GM19238 (cell line): Measurements from ENCODE around the gene MACROH2A1.

ENCODE experiments used
- DNase-seq: peaks from one replicate; pipeline ENCODE4 v3.0.0; 2011; ENCODE audit warnings: low spot score; ENCODE audit not compliant: insufficient read length

Gene MACROH2A1

GRCh38 chr5:135398160-135398854 is 724 bp downstream of the MACROH2A1 start:
- DNase-seq: peak; percentile 35

DNA sequence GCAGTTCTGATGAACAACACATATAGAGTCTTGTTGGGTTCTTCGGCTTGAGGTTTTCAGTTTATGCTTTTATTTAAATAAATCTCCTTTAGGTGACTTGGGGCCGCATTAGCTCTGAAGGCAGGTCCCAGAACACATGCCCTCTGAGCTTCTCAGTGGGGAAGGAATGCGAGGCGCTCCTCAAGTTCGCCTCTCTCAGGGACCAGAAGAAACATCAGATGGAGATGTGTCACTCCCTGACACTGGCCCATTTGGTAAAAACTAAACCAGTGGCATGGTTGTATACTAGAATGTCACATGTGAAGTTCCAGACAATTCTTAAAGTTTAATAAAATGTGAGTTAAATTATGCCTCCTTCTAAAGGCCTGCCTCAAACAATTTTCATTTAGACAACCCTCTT is 1.9 kb downstream of the MACROH2A1 start:
- DNase-seq: no peak

- no peak for DNase-seq
These were observed 2.5 kb downstream of the MACROH2A1 start for GRCh38 chr5:135396459-135397055.

- no peak for DNase-seq
These were observed 3.2 kb downstream of the MACROH2A1 start for GRCh38 chr5:135395866-135396265.

DNA sequence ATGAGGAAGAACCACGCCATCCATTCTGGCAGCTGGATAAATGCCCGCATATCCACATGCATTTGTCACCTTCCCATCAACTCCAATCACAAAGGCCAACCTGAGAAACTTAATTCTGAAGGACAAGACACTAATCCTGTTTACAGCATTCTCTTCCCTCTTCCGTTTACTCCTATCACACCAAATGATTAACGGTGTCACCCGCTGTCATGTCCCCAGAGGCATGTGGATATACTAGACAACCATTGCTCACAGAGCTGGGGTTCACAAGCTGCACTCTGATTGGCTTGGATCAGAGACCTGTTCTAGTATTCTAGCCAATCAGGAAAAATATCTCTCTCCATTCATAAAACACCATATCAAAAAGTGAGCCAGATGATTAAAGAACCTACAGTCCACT is 3.6 kb downstream of the MACROH2A1 start:
- DNase-seq: no peak

DNA sequence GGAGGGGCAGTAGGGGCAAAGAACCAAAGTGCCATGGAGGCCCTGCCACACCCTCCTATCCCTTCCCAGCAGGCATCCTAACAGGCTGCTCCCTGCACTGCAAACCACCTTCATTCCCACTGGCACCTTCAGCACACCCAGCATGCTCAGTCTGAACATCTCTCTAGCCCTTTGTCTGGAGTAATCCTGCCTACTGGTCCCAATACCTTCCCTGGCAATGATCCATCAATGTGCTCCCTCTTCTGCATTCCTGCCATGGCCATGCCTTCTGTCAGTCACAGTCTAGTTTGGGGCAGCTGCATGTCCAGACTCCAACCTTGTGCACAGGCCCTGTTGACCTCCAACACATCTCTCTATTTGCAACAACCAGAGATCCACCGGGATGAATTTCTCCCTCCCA is 4.9 kb downstream of the MACROH2A1 start:
- no peak for DNase-seq

GRCh38 chr5:135393691-135394090 is 5.3 kb downstream of the MACROH2A1 start:
- no peak for DNase-seq

DNA sequence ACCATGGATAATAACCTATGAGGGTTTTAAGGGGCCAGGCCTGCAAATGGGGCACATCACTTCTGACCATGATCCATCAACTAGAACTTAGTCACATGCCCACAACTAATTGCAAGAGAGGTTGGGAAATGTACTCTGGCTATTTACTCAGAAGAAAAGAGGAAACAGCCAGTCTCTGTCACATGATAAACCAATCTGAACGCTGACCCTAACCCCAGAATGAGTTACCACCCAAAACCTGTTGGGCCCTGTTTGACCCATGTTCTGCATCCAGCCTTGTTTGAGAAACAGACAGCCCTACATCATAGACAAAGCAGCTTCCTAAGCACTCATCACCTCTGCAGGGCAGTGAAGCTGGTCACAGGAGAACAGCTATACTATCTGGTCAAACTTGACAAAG is 5.8 kb downstream of the MACROH2A1 start:
- no peak for DNase-seq

GRCh38 chr5:135392256-135392655 is 6.8 kb downstream of the MACROH2A1 start:
- no peak for DNase-seq

DNA sequence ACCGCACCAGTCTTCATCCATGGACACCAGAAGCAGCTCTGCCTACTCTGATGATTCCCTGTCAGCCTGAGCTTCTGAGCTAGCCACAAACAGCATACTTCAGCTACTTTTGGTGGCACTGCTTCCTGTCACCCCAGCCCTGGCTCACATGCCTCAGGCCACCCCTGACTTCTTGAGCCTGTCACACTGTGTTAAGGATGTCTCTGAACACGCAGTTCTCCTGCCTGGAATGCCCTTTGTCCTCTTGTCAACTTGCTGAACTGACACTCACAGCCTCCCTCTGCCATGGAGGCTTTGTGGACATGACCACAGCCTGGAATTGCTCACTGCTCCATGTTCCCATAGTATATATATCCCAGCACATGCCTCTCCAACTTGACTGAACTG is 7.2 kb downstream of the MACROH2A1 start:
- no peak for DNase-seq

- DNase-seq: no peak
These were observed 7.7 kb downstream of the MACROH2A1 start for GRCh38 chr5:135391116-135391868.

GRCh38 chr5:135388860-135389435 is 10.1 kb downstream of the MACROH2A1 start:
- DNase-seq: no peak

- no peak for DNase-seq
These were observed 11.4 kb downstream of the MACROH2A1 start for GRCh38 chr5:135387629-135387960.

DNA sequence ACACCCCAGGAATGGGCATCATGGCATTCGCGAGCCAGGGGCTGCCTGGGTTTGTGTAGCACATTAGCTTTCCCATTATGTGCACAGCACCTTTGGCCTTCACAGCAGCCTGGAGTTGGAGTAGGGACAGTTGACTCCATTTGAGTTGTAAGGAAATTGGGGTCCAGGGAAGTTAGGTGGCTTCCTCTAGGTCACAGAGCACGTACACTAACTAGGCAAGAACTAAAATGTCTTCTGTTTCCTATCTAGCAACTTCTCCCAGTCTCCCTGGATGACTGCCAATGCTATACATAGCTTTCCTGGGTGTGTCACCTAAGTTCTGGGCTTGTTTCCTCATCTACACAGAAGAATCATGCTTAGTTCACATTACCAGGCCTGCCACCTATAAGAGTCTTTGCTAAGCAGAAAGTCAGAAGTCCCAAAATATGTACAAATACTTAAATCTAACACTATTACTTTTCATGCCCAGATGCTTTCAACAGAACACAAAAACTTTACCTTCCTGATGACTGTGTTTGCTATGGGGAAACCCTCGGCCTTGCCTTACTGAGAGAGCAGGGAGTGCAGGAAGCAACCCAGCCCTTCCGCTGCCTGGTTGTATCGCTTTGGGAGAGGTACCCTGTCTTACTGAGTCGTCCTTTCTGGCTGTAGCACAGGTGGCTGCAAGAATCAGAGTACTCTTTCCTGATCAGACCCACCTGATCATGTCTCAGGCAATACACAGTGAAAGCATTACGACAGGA is 12.0 kb downstream of the MACROH2A1 start:
- no peak for DNase-seq

DNA sequence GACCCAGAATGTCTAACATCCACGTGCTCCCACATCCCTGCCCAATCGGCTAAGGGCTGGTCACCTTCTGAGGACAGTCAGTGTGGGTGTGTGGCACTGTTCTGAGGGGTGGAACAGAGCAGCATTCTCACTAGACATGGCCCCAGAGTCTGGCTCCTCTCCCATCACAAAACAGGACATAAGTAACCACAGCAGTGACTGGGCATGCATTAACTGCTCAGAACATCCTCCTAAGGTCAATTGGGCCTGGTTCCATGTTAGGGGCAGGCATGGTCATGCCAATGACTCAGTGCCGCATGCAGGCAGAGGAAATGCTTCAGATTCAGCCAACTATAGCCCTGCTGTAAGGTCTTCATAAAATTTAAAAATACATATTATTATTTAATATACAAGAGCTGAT is 12.9 kb downstream of the MACROH2A1 start:
- no peak for DNase-seq

GRCh38 chr5:135385576-135385975 is 13.5 kb downstream of the MACROH2A1 start:
- no peak for DNase-seq

DNA sequence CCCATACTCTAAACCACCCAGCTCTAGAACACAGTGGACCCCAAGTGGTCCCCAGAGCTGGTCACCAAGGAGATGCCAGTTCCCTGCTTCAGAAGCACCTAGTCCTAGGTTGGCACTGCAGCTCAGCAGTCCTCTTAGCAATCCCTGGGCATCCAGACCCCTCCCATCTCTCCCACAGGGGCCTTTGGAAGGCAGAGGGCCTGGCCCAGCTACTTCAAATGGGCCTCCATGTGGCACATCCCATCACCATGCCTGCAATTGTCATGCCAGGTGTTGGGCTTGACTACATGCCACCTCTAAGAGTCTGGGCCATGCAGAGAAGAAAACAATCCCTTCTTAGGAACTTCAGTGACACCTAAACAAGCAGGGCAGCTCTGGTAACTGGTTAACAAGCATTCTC is 14.1 kb downstream of the MACROH2A1 start:
- DNase-seq: no peak

- DNase-seq: no peak
These were observed 15.1 kb downstream of the MACROH2A1 start for GRCh38 chr5:135383803-135384495.

GRCh38 chr5:135382981-135383380 is 16.1 kb downstream of the MACROH2A1 start:
- DNase-seq: no peak

DNA sequence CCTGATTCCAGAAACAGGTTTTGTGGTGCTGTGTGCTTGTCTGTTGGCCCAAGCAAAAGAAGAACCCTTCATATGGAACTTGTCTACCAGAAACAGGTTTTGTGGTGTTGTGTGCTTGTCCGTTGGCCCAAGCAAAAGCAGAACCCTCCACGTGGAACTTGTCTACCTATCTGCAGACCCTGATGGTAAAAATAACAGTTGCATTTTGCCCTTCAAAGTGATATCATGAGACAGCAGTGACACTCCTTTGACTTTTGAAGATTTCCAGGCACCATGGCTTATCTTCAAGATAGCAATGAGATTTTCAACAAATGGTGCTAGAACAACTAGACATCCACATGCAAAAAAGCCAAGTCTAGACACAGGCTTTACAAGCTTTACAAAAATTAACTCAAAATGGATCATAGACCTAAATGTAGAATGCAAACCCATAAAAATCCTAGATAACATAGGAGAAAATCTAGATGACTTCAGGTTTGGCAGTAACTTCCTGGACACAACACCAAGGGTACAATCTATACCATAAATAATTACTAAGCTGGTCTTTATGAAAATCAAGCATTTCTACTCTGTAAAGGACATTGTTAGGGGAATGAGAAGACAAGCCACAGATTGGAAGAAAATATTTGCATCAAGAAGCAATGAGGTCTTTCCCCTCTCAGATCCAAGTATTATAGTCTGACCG is 16.8 kb downstream of the MACROH2A1 start:
- no peak for DNase-seq
